ENCODE results near the gene PAK1IP1.

Gene PAK1IP1

GRCh38 chr6:10694302-10695085 lies at the start of gene PAK1IP1, which contains the start of gene C6orf52 (continued):
- peak; percentile 35; the same call in 1 of the 2 replicates for TF ChIP-seq ZNF280D (tag by site-specific recombination; IDR thresholded peaks at IDR 0.05)
- TF ChIP-seq KLF9 (tag by site-specific recombination; IDR thresholded peaks at IDR 0.05; ENCODE audit: low read depth) = peak; percentile 86
- peak; percentile 62; the same call in 1 of the 2 replicates for TF ChIP-seq INSM2 (tag by site-specific recombination; IDR thresholded peaks at IDR 0.05)
- peak; percentile 71; the same call in 1 of the 2 replicates for TF ChIP-seq ZNF449 (tag by site-specific recombination; IDR thresholded peaks at IDR 0.05)
- no peak for TF ChIP-seq ZNF112 (tag by site-specific recombination; IDR thresholded peaks at IDR 0.05)
- no peak for TF ChIP-seq ZNF791 (tag by site-specific recombination; IDR thresholded peaks at IDR 0.05)
- TF ChIP-seq KLF7 (tag by site-specific recombination; IDR thresholded peaks at IDR 0.05; ENCODE audit: borderline replicate concordance) = peak; percentile 98
- peak; percentile 62; the same call in 1 of the 2 replicates for TF ChIP-seq ZNF843 (tag by site-specific recombination; IDR thresholded peaks at IDR 0.05)
- no peak for TF ChIP-seq ZSCAN4 (tag by site-specific recombination; IDR thresholded peaks at IDR 0.05)
- TF ChIP-seq ZNF23 (tag by site-specific recombination; IDR thresholded peaks at IDR 0.05; ENCODE audit: borderline replicate concordance) = no peak
- no peak for TF ChIP-seq ZNF391 (tag by site-specific recombination; IDR thresholded peaks at IDR 0.05; ENCODE audit: borderline replicate concordance, low read depth)
- no peak for TF ChIP-seq ZNF354C (tag by site-specific recombination; IDR thresholded peaks at IDR 0.05; ENCODE audit: borderline replicate concordance, low read depth)
- peak; percentile 73 for TF ChIP-seq ZFP69B (tag by site-specific recombination; IDR thresholded peaks at IDR 0.05)
- no peak for TF ChIP-seq ZNF830 (tag by site-specific recombination; IDR thresholded peaks at IDR 0.05; ENCODE audit: low read depth)
- peak; percentile 31; the same call in 1 of the 2 replicates for TF ChIP-seq ZNF664 (tag by site-specific recombination; IDR thresholded peaks at IDR 0.05)
- TF ChIP-seq BCL11B (tag by site-specific recombination; IDR thresholded peaks at IDR 0.05; ENCODE audit: low read depth) = no peak
- TF ChIP-seq ZNF394 (tag by site-specific recombination; IDR thresholded peaks at IDR 0.05; ENCODE audit: borderline replicate concordance) = peak; percentile 76; the same call in 1 of the 2 replicates
- no peak for TF ChIP-seq ZNF488 (tag by site-specific recombination; IDR thresholded peaks at IDR 0.05)
- TF ChIP-seq ZNF366 (tag by site-specific recombination; conservative IDR thresholded peaks at IDR 0.05) = peak; percentile 69; the same call in 1 of the 2 replicates
- TF ChIP-seq KLF10 (tag by site-specific recombination; IDR thresholded peaks at IDR 0.05) = peak; percentile 91
- TF ChIP-seq ZBTB49 (tag by site-specific recombination; IDR thresholded peaks at IDR 0.05; ENCODE audit: low read depth) = no peak
- no peak for TF ChIP-seq PRDM1 (tag by site-specific recombination; IDR thresholded peaks at IDR 0.05)
- TF ChIP-seq ZIC2 (tag by site-specific recombination; IDR thresholded peaks at IDR 0.05) = no peak
- 0 out of 2 replicates have a peak, but pooled peaks have one; percentile 9 for TF ChIP-seq OSR2 (tag by site-specific recombination; IDR thresholded peaks at IDR 0.05)
- no peak for TF ChIP-seq ZNF707 (tag by site-specific recombination; IDR thresholded peaks at IDR 0.05)
- TF ChIP-seq ZNF639 (tag by site-specific recombination; IDR thresholded peaks at IDR 0.05) = peak; percentile 95

Data from HEK293 (cell line).